Erythroblast (primary cell): ENCODE results near the gene PHACTR2.

Experiments used
- GATA1 ChIP-seq: IDR thresholded peaks from 2 replicates; pipeline ENCODE4 v1.6.1; 2011; ENCODE audit warnings: low read depth, mild to moderate bottlenecking, control low read depth, low read length, moderate library complexity
- POLR2A ChIP-seq: IDR thresholded peaks from 2 replicates; pipeline ENCODE4 v1.6.1; 2011; ENCODE audit warnings: mild to moderate bottlenecking, low read length

DNA sequence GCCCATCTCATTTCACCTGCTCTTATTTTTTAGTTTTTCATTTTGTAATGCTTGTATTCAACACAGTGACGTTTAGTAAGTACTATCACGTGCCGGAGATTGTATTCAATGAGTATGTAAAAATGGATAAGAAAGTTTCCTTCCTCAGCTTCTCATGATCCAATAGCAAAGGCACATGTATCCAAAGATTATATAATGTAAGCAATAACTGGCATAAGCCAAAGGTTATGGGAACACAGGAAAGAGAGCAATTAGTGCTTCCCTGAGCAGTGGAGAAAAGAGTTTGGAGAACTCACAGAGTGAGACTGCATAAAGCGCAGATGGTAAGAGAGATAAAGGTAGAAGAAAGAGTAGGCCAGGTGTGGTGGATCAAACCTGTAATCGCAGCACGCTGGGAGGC lies 143.6 kb downstream of the PHACTR2 start:
- TF ChIP-seq POLR2A (no peak), GATA1 (no peak)
